IMR-90 (cell line): ENCODE results near the gene ADCYAP1R1. TPM values are rescaled to one million over a fixed set of nuclear protein-coding genes. Genes with fewer than 3 reads are reported as not detected.

Source experiments
- ATAC-seq: fragments of 200-7000 bp; cut with Tn5 transposase; 2 replicates; pipeline ENCODE4 v1.9.1; 2020; ENCODE audit warnings: low read depth, mild to moderate bottlenecking, moderate library complexity
- BruUV-seq: library from RNA; stranded (reverse); fragments of 400-500 nt; replicated peaks from 2 replicates; lab custom pipeline; 2021; lab: Mats Ljungman, UMichigan
- CTCF ChIA-PET: fragments of 300-600 bp; formaldehyde crosslinking; extraction: SDS; loops from one replicate; lab custom pipeline; 2021; ENCODE audit warnings: antibody characterized with exemption; lab: Yijun Ruan, JAX
- POLR2A ChIA-PET: fragments of 300-600 bp; sonication (Branson Sonifier 250); formaldehyde crosslinking; loops from one replicate; lab custom pipeline; 2022; ENCODE audit warnings: antibody characterized with exemption; ENCODE audit not compliant: unreplicated experiment; lab: Charles Lee
- DNase-seq: peaks from one replicate; pipeline ENCODE4 v3.0.0; 2013
- H2AFZ ChIP-seq: replicated peaks from 2 replicates; pipeline ENCODE3; 2013; ENCODE audit warnings: low read length, mild to moderate bottlenecking; ENCODE audit not compliant: poor library complexity
- H2AK5ac ChIP-seq: 2 replicates; pipeline ENCODE4 v1.6.1; 2013; ENCODE audit warnings: low read depth, low read length, inconsistent platforms
- H2AK9ac ChIP-seq: replicated peaks from 2 replicates; pipeline ENCODE3; 2013; ENCODE audit warnings: mild to moderate bottlenecking, low read depth, low read length, moderate library complexity; ENCODE audit not compliant: poor library complexity
- H2BK120ac ChIP-seq: 2 replicates; pipeline ENCODE4 v1.6.1; 2013; ENCODE audit warnings: low read depth, low read length, inconsistent platforms
- H2BK15ac ChIP-seq: 3 replicates; pipeline ENCODE4 v1.6.1; 2013; ENCODE audit warnings: low read depth, low read length, inconsistent platforms
- H2BK20ac ChIP-seq: 2 replicates; pipeline ENCODE4 v1.6.1; 2013; ENCODE audit warnings: low read depth, mild to moderate bottlenecking, inconsistent platforms, low read length, moderate library complexity
- H2BK5ac ChIP-seq: 2 replicates; pipeline ENCODE4 v1.6.1; 2013; ENCODE audit warnings: mild to moderate bottlenecking, low read depth, low read length, inconsistent platforms; ENCODE audit not compliant: poor library complexity, severe bottlenecking
- H3K14ac ChIP-seq: replicated peaks from 2 replicates; pipeline ENCODE4 v1.6.1; 2013; ENCODE audit warnings: low read depth, low read length, inconsistent platforms
- H3K18ac ChIP-seq: 2 replicates; pipeline ENCODE4 v1.6.1; 2013; ENCODE audit warnings: low read depth, low read length, control low read depth
- H3K23ac ChIP-seq: 2 replicates; pipeline ENCODE4 v1.6.1; 2013; ENCODE audit warnings: low read depth, low read length, inconsistent platforms
- H3K27ac ChIP-seq: 2 replicates; pipeline ENCODE4 v1.5.1; 2013; ENCODE audit warnings: mild to moderate bottlenecking, control low read depth, low read length; ENCODE audit not compliant: insufficient read depth
- H3K27me3 ChIP-seq: 2 replicates; pipeline ENCODE4 v1.6.1; 2013; ENCODE audit warnings: low read length; ENCODE audit not compliant: control insufficient read depth, insufficient read depth
- H3K36me3 ChIP-seq: 2 replicates; pipeline ENCODE4 v1.6.1; 2013; ENCODE audit warnings: low read length, mixed read lengths; ENCODE audit not compliant: control insufficient read depth, insufficient read depth
- H3K4ac ChIP-seq: 2 replicates; pipeline ENCODE4 v1.6.1; 2013; ENCODE audit warnings: low read depth, low read length, inconsistent platforms
- H3K4me1 ChIP-seq: 2 replicates; pipeline ENCODE4 v1.6.1; 2013; ENCODE audit warnings: low read length, mixed read lengths; ENCODE audit not compliant: control insufficient read depth, insufficient read depth
- H3K4me2 ChIP-seq: 2 replicates; pipeline ENCODE4 v1.6.1; 2013; ENCODE audit warnings: low read depth, mild to moderate bottlenecking, control low read depth, low read length, moderate library complexity
- H3K4me3 ChIP-seq: 2 replicates; pipeline ENCODE4 v1.5.1; 2013; ENCODE audit warnings: low read depth, mild to moderate bottlenecking, control low read depth, low read length, moderate library complexity; ENCODE audit not compliant: insufficient read depth
- H3K56ac ChIP-seq: 2 replicates; pipeline ENCODE4 v1.6.1; 2013; ENCODE audit warnings: low read length, inconsistent platforms; ENCODE audit not compliant: insufficient read depth; ENCODE audit errors: extremely low read depth
- H3K79me1 ChIP-seq, 2 experiments: 2 replicates each; pipeline ENCODE4 v1.6.1; 2013; ENCODE audit warnings: low read length in 2 of 2, inconsistent platforms in 1 of 2, low read depth in 1 of 2
- H3K9ac ChIP-seq: 2 replicates; pipeline ENCODE4 v1.6.1; 2013; ENCODE audit warnings: low read depth, low read length, control low read depth
- H3K9me1 ChIP-seq: 2 replicates; pipeline ENCODE4 v1.6.1; 2013; ENCODE audit warnings: low read length, inconsistent platforms; ENCODE audit not compliant: insufficient read depth
- H3K9me3 ChIP-seq: 2 replicates; pipeline ENCODE4 v1.6.1; 2013; ENCODE audit warnings: low read length; ENCODE audit not compliant: control insufficient read depth, insufficient read depth
- H4K20me1 ChIP-seq: 2 replicates; pipeline ENCODE4 v1.6.1; 2013; ENCODE audit warnings: low read length, inconsistent platforms; ENCODE audit not compliant: insufficient read depth
- H4K5ac ChIP-seq: 2 replicates; pipeline ENCODE4 v1.6.1; 2013; ENCODE audit warnings: mild to moderate bottlenecking, low read depth, low read length, control low read depth
- H4K8ac ChIP-seq, 2 experiments: 2 replicates each; pipeline ENCODE4 v1.6.1; 2013; ENCODE audit warnings: low read depth in 2 of 2, low read length in 2 of 2, control low read depth in 1 of 2, inconsistent platforms in 1 of 2
- H4K91ac ChIP-seq: 2 replicates; pipeline ENCODE4 v1.6.1; 2013; ENCODE audit warnings: low read depth, low read length, inconsistent platforms; ENCODE audit not compliant: insufficient read depth
- BHLHE40 ChIP-seq: fragments of 150-350 bp; IDR thresholded peaks from 2 replicates; pipeline ENCODE4 v1.6.1; 2016; ENCODE audit warnings: mild to moderate bottlenecking, low read depth, low read length
- CEBPB ChIP-seq: IDR thresholded peaks from 2 replicates; pipeline ENCODE4 v1.6.1; 2012; ENCODE audit warnings: low read depth, low read length, improper control_type of control experiment
- CHD1 ChIP-seq: IDR thresholded peaks from 2 replicates; pipeline ENCODE4 v1.6.1; 2012; ENCODE audit warnings: low read depth, low read length, improper control_type of control experiment
- FOS ChIP-seq: fragments of 150-350 bp; IDR thresholded peaks from 2 replicates; pipeline ENCODE4 v1.6.1; 2016; ENCODE audit warnings: low read depth, low read length
- MAFK ChIP-seq: IDR thresholded peaks from 2 replicates; pipeline ENCODE4 v1.6.1; 2012; ENCODE audit warnings: low read depth, low read length, improper control_type of control experiment
- MAZ ChIP-seq: IDR thresholded peaks from 2 replicates; pipeline ENCODE4 v1.6.1; 2012; ENCODE audit warnings: low read depth, mild to moderate bottlenecking, low read length, improper control_type of control experiment, moderate library complexity, borderline replicate concordance
- MXI1 ChIP-seq: IDR thresholded peaks from 2 replicates; pipeline ENCODE4 v1.6.1; 2012; ENCODE audit warnings: low read depth, mild to moderate bottlenecking, low read length, moderate library complexity, borderline replicate concordance
- NFE2L2 ChIP-seq: fragments of 150-350 bp; IDR thresholded peaks from 2 replicates; pipeline ENCODE4 v1.6.1; 2016; ENCODE audit warnings: low read depth, mild to moderate bottlenecking, low read length
- POLR2A ChIP-seq: IDR thresholded peaks from 2 replicates; pipeline ENCODE4 v1.6.1; 2012; ENCODE audit warnings: mild to moderate bottlenecking, low read depth, low read length
- RAD21 ChIP-seq: IDR thresholded peaks from 2 replicates; pipeline ENCODE4 v1.6.1; 2012; ENCODE audit warnings: low read length, improper control_type of control experiment
- RCOR1 ChIP-seq: IDR thresholded peaks from 2 replicates; pipeline ENCODE4 v1.6.1; 2012; ENCODE audit warnings: mild to moderate bottlenecking, low read length, improper control_type of control experiment; ENCODE audit not compliant: insufficient replicate concordance
- RFX5 ChIP-seq: IDR thresholded peaks from 2 replicates; pipeline ENCODE4 v1.8.0; 2012; ENCODE audit warnings: low read depth, mild to moderate bottlenecking, low read length, moderate library complexity
- SMC3 ChIP-seq: fragments of 150-350 bp; IDR thresholded peaks from 2 replicates; pipeline ENCODE4 v1.6.1; 2016; ENCODE audit warnings: low read depth, mild to moderate bottlenecking, antibody characterized with exemption, low read length, moderate library complexity
- WGBS, 2 experiments: methylation state at CpG; one replicate each; pipeline versions ENCODE4 v1.1.5 to v1.1.7; 2013; ENCODE audit warnings: missing lambda C conversion rate in 2 of 2; ENCODE audit not compliant: insufficient read length in 1 of 2; ENCODE audit errors: extremely low coverage in 2 of 2; 5-methylcytosine and 5-hydroxymethylcytosine counted together
- dilution Hi-C: fragments of 300-500 bp; cut with HindIII; formaldehyde crosslinking; loops from one replicate; pipeline ENCODE4 v1.14.3; 2018; ENCODE audit warnings: low sequenced_read_pairs; ENCODE audit not compliant: unreplicated experiment
- in situ Hi-C: fragments of 300-500 bp; cut with MboI; formaldehyde crosslinking; loops from 3 replicates; pipeline ENCODE4 v1.14.3; 2019; ENCODE audit warnings: low sequenced_read_pairs, inconsistent platforms, mixed read lengths
- intact Hi-C: fragments of 100-400 bp; cut with micrococcal nuclease; formaldehyde crosslinking; loops from 2 replicates; pipeline ENCODE4 v1.10.0; 2022
- polyA plus RNA-seq, 3 experiments: library from polyadenylated mRNA; depleted of rRNA; stranded (reverse); fragments of >200 nt; gene quantifications; 2 replicates each; pipeline ENCODE4 v1.2.3, GENCODE V29; 2012; ENCODE audit warnings: low replicate concordance in 1 of 3
- total RNA-seq: library from RNA; depleted of rRNA; stranded (reverse); fragments of >200 nt; gene quantifications from 2 replicates; pipeline ENCODE4 v1.2.3, GENCODE V29; 2012
- TF ChIP-seq, protein P1 (sequence below): conservative IDR thresholded peaks from 2 replicates; pipeline ENCODE4 v1.5.1; 2012; ENCODE audit warnings: mild to moderate bottlenecking, low read depth, low read length, improper control_type of control experiment
- TF ChIP-seq, protein P2 (sequence below): fragments of 150-350 bp; IDR thresholded peaks from 2 replicates; pipeline ENCODE4 v1.6.1; 2017; ENCODE audit warnings: mild to moderate bottlenecking, antibody characterized with exemption, low read length, low read depth
- TF ChIP-seq, protein P3 (sequence below): fragments of 150-350 bp; IDR thresholded peaks from 2 replicates; pipeline ENCODE4 v1.6.1; 2016; ENCODE audit warnings: low read depth, mild to moderate bottlenecking, low read length, moderate library complexity, borderline replicate concordance

ADCYAP1R1 gene
- total and polyA plus RNA-seq, 2 of the 4 experiments (the other 2 are of a cell fraction) = not detected

DNA sequence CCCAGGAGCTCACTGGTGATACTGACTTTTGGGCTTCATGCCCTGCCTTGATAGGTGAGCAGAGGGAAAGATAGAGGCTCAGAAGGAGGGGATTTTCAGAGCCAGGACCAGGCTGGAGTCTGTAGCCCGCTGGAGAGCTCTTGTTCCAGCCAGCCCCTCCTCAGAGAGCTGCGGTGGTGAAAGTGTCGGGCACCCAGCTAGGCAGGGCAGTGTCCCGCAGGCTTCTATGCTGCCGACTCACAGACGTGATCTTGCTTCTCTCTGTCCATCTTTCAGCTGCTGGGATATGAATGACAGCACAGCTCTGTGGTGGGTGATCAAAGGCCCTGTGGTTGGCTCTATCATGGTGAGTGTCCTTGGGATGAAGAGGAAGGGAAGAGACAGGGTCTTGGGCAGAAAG is 35.2 kb downstream of the ADCYAP1R1 start:
- Histone ChIP-seq H3K9me3 (no peaks in the 10 kb centered on the region), H3K18ac (no peak overlapping the region), H2BK120ac (no peak overlapping the region), H3K27ac (no peak overlapping the region), H3K23ac (no peak overlapping the region), H4K91ac (no peak overlapping the region), H2BK5ac (no peak overlapping the region), H3K9me1 (no peaks in the 10 kb centered on the region), H4K8ac (no peak overlapping the region), H2AK5ac (no peak overlapping the region), H3K4me2 (no peak overlapping the region), H3K4me1 (no peaks in the 10 kb centered on the region), H2BK15ac (no peak overlapping the region), H2AK9ac (no peak overlapping the region), H2BK20ac (no peak overlapping the region), H2AFZ (no peak overlapping the region), H3K9ac (no peak overlapping the region), H3K4ac (no peak overlapping the region), H3K4me3 (no peak overlapping the region), H3K56ac (no peak overlapping the region), H4K5ac (no peak overlapping the region), H4K20me1 (no peaks in the 10 kb centered on the region), H3K36me3 (no peaks in the 10 kb centered on the region), H3K27me3 (no peaks in the 10 kb centered on the region; the same call in 1 of the 2 replicates), H3K79me1 (no peaks in the 10 kb centered on the region), H3K14ac (no peak overlapping the region)
- ChIA-PET POLR2A (no interaction called here), CTCF (interaction anchor here (0.5 kb wide), 1 partner anchor 331 kb away, joined by 3 read pairs; no protein-coding TSS in a partner anchor)
- in situ Hi-C loops = no loop called here
- 83% methylated on average over 3 of the region's 6 CpGs; no CpG with 5 or more reads in 1 of the 2 experiments for WGBS, 2 experiments
- intact Hi-C loops = no loop called here
- TF ChIP-seq SMC3 (no peak), CEBPB (no peak), BHLHE40 (no peak), NFE2L2 (no peak), CHD1 (no peak), RCOR1 (no peak), FOS (no peak), MXI1 (no peak), MAZ (no peak), RFX5 (no peak), RAD21 (no peak), MAFK (no peak), POLR2A (no peak)
- TF ChIP-seq, protein P1, sequence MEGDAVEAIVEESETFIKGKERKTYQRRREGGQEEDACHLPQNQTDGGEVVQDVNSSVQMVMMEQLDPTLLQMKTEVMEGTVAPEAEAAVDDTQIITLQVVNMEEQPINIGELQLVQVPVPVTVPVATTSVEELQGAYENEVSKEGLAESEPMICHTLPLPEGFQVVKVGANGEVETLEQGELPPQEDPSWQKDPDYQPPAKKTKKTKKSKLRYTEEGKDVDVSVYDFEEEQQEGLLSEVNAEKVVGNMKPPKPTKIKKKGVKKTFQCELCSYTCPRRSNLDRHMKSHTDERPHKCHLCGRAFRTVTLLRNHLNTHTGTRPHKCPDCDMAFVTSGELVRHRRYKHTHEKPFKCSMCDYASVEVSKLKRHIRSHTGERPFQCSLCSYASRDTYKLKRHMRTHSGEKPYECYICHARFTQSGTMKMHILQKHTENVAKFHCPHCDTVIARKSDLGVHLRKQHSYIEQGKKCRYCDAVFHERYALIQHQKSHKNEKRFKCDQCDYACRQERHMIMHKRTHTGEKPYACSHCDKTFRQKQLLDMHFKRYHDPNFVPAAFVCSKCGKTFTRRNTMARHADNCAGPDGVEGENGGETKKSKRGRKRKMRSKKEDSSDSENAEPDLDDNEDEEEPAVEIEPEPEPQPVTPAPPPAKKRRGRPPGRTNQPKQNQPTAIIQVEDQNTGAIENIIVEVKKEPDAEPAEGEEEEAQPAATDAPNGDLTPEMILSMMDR = no peak
- TF ChIP-seq, protein P2, sequence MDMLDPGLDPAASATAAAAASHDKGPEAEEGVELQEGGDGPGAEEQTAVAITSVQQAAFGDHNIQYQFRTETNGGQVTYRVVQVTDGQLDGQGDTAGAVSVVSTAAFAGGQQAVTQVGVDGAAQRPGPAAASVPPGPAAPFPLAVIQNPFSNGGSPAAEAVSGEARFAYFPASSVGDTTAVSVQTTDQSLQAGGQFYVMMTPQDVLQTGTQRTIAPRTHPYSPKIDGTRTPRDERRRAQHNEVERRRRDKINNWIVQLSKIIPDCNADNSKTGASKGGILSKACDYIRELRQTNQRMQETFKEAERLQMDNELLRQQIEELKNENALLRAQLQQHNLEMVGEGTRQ = no peak
- TF ChIP-seq, protein P3, sequence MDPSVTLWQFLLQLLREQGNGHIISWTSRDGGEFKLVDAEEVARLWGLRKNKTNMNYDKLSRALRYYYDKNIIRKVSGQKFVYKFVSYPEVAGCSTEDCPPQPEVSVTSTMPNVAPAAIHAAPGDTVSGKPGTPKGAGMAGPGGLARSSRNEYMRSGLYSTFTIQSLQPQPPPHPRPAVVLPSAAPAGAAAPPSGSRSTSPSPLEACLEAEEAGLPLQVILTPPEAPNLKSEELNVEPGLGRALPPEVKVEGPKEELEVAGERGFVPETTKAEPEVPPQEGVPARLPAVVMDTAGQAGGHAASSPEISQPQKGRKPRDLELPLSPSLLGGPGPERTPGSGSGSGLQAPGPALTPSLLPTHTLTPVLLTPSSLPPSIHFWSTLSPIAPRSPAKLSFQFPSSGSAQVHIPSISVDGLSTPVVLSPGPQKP = no peak
- ATAC-seq = no peak
- no TSS peak for BruUV-seq
- dilution Hi-C loops = no loop called here
- DNase-seq = no peak
